GM18498 (cell line): ENCODE data around the gene DYNC1LI1.
"Not testable (repeated sequence)": the region's sequence is repeated elsewhere in the genome, so short reads cannot be mapped to it uniquely, and the experiment has no call there.

Experiments used
- ATAC-seq: cut with Tn5 transposase; IDR thresholded peaks from one replicate; pipeline ENCODE4 v1.9.1; 2021; ENCODE audit warnings: mild to moderate bottlenecking, moderate library complexity; ENCODE audit not compliant: unreplicated experiment

The DYNC1LI1 gene

DNA sequence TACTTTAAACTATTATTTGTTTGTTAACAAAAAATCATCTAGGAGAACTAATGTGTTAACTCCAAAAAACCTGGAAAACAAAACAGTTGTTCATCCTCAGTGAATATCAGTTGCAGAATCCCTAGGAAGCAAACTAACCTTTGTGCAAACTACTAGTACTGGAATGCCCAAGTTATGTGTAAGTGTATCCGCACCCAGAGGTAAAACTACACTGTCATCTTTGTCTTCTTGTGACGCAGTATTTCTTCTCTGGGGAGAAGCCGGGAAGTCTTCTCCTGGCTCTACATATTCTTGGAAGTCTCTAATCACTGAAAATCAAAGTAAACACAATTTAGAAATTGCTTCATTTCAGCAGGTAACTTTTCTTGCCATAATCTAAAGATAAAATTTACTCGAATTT, 29.8 kb downstream of the DYNC1LI1 start:
- ATAC-seq = no peak

- no peak for ATAC-seq
These were observed 38.2 kb downstream of the DYNC1LI1 start for GRCh38 chr3:32532434-32532833.

DNA sequence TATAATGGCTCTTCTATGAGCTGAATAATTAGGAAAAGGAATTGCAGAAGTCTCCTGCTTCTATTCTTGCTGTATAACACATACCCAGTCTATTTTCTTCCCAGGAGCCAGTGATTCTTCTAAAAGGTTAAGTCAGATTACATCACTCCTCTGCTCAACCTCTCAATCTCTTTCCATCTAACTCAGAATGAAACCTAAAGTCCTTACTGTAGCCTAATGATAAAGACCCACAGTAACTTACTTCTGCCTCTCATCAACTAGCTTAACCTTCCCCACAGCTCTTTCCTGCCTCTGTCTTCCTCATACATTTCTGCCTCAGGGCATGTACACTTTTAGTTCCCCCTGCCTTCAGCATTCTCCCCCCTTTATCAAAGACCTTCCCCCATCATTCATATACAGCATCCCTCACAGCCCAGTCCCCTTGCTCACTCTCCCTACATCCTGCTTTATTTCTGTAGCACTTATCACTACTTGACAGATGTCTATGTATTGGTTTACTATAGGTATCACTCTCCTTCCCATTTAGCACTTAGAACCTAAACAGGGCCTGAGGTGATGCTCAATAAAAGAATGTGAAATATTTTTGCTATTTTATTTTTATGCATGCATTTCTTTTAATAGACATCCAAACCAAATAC, 39.5 kb downstream of the DYNC1LI1 start:
- no peak for ATAC-seq

- no peak for ATAC-seq
These were observed 44.9 kb downstream of the DYNC1LI1 start for GRCh38 chr3:32525720-32526119.

GRCh38 chr3:32522682-32523081, 48.0 kb downstream of the DYNC1LI1 start:
- no peak for ATAC-seq

DNA sequence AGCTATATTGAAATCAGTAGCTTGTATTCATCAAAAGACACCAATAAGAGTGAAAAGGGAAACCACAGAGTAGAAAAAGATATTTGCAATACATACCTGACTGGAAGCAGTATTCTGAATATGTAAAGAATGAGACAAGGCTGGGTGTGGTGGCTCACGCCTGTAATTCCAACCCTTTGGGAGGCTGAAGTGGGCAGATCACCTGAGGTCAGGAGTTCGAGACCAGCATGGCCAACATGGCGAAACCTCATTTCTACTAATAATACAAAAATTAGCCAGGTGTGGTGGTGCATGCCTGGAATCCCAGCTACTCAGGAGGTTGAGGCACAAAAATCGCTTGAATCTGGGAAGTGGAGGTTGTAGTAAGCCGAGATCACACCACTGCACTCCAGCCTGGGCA, 51.7 kb downstream of the DYNC1LI1 start:
- ATAC-seq = not testable (repeated sequence)

DNA sequence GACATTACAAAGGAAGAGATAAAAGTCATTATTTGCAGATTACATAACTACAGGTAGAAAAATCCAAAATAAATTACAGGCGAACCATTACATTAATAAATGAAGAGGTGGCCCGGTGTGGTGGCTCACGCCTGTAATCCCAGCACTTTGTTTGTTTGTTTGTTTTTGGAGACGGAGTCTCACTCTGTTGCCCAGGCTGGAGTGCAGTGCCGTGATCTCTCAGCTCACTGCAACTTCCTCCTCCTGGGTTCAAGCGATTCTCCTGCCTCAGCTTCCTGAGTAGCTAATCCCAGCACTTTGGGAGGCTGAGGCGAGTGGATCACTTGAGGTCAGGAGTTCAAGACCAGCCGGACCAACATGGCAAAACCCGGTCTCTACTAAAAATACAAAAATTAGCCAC, 53.9 kb downstream of the DYNC1LI1 start:
- peak; percentile 30 for ATAC-seq

- no peak for ATAC-seq
These were observed 59.7 kb downstream of the DYNC1LI1 start for GRCh38 chr3:32511005-32511404.

DNA sequence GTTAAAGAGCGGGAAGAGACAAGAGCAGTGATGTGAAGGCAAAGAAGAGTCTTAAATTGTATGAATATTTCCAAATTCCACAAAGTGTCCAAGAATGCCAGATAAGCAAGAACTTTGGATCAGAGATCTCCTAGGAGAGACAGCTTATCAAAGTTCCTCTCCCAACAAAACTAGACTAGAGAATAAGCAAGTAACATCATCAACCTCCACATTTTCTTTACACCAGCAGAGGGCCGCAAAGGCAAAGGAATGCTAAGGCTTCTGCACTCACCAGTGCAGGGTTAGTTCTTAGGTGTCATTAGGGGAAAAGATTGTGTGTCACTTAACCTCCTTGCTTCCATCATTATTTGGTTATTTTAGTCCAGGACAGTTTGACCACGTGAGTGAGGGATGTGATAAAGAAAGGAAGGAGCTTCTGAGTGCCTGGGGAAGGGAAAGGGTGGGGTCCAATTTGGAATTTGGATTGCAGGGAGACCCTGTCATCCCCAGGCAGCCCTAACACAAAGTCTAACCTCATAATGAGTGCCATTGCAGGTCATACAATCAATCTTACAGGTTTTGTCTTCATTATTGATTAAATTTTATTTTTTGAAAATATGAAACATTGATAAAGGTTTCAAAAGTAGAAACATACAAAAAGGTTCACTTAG, 60.5 kb downstream of the DYNC1LI1 start:
- peak; percentile 82 for ATAC-seq

- no peak for ATAC-seq
These were observed 61.9 kb downstream of the DYNC1LI1 start for GRCh38 chr3:32508711-32509110.

DNA sequence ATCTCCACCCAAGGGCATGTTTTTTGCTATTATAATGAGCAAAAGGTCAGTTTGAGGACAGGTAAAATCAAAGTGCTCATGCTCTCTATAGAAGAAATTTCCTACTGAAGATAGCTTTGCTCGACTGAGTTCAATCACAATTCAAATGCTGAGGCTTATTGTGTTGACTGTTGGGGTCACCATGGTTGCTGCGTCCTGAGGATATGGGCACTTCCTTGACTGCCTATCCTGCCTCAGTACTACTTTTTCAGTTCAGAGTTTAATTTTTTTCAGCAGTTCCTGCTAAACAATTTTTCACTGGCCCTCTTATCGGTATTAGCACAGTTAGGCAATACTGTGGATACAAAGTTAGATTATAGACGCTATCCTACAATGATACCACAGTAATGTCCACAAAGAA, 64.2 kb downstream of the DYNC1LI1 start:
- ATAC-seq = no peak

DNA sequence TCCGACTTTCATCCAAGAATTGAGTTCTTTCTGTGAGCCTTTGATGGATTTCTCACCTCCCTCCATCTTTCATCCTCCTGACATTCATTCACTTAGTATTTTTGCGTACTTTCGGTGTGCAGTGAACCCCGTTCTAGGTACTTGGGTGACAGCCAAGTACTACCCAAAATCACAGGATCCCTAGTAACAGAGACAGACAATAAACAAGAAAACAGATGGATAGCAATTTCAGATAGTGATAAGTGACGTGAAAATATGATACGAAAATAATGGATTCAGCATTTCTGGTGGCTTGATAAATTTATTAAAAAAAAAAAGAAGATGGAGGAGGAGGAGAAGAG, 67.7 kb downstream of the DYNC1LI1 start:
- peak; percentile 1 for ATAC-seq

DNA sequence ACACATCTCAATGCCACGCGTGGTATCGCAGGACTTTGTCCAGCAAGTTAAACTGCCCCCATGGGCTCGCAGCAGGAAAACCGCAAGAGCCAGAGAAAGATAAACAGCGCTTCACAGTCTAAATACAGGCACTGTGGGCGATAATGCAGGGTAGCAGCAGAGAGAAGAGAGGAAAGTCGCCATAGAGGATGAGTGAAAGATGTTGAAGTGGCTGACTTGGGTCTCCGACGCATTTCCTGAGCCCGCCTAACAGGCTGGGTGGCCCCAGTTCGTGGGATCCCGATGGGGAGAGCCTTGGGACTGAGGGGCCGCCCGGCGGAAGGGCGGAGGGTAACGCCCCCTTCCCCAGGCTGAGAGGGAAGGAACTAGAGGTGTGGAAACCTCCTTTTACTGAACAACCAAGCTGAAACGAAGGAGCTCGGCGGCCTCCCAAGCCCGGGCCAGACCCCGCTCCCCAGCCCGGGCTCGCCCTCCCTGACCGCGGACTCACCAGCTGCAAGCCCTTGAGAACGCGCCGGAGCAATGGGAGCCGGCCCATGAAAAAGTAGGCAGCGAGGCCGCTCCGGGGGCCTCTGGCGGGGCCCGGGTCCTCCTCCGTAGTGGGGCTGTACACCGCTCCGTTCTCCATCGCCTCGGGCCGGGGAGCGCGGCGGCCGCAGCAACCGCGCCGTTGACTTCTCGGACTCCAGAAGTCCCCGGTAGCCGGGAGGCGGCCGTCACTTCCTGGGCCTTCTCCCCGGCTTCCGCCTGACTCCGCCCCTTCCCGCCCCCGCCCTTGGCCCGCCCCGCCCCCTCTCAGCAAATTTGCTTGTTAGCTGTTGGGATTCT, 68.3 kb downstream of the DYNC1LI1 start, which contains the start of gene CMTM6:
CMTM6 (minus strand) TSS at position 735 of the 828 bp plus-strand sequence; CDS start at position 628, 107 bp downstream.
- peak; percentile 82 for ATAC-seq

GRCh38 chr3:32501783-32502117, 68.9 kb downstream of the DYNC1LI1 start:
- ATAC-seq = peak; percentile 5

GRCh38 chr3:32500880-32501782, 69.5 kb downstream of the DYNC1LI1 start:
- ATAC-seq = no peak

- ATAC-seq = no peak
These were observed 70.4 kb downstream of the DYNC1LI1 start for GRCh38 chr3:32500231-32500630.

DNA sequence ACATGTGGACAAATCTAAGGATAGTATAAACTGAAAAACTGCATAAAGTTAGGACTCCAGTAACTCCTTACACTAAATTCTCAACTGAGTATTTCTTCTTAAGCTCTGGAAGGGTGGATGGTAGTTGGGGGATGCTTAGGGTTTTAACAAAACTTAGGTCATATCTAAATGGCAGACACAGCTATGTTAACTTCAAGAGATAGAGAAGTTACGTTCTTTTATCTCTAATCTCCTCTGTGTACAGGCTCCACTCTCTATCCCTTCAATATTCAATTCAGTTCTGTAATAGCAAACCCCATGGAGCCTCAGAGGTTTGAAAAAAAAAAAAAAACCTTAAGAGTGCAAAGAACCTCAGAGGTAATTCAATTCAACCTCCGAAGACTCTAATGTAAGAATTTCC, 71.1 kb downstream of the DYNC1LI1 start:
- no peak for ATAC-seq

GRCh38 chr3:32498992-32499391, 71.7 kb downstream of the DYNC1LI1 start:
- no peak for ATAC-seq

- ATAC-seq = no peak
These were observed 72.4 kb downstream of the DYNC1LI1 start for GRCh38 chr3:32498252-32498651.

GRCh38 chr3:32495609-32496008, 75.0 kb downstream of the DYNC1LI1 start:
- ATAC-seq = no peak

DNA sequence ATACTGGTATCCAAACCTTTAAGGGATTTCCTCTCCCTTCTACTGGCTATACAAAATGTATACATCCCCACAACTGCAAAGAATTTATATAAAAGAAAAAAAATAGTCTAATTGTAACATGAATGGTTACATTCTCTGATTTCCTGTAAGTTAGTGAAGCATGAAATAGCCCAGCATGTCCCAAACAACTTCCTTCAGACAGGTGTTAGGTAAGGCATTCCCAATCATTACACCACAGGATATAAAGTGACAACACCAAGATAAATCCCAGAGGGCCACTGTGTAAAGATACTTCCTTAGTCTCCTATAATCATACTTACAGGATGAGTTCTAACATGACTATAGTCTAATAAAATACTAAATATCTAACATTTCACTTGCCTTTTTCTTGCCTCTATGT, 75.6 kb downstream of the DYNC1LI1 start:
- ATAC-seq = no peak
